ENCODE data around the gene TNFSF8.

TNFSF8 gene

DNA sequence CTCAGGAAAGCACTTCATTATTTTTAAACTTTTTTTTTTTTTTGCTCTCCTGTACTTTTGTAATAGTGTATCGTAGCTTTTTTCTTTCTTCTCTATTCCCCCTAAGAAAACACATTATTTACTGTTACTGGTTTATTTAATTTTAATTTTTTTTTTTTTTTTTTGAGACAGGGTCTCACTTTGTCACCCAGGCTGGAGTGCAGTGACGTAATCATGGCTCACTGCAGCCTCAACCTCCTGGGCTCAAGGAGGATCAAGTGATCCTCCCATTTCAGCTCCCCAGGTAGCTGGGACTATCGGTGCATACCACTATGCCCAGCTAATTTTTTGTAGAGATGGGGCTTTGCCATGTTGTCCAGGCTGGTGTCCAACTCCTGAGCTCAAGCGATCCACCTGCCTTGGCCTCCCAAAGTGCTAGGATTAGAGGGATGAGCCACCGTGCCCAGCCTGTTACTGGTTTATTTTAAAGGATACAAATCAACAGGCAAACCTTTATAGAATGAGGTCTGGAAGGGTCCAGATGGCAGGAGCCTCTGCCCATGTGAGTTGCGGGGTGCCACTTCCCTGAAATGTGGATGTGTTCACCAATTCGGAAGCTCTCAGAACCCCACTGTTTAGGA, 75.5 kb downstream of the TNFSF8 start:
- H3K4me2 ChIP-seq (ENCODE audit: insufficient read depth, low read length): no peak overlapping the region
- H3K4me1 ChIP-seq (ENCODE audit: insufficient read depth, low read length): peaks cover 14% of the 10 kb centered on the region
- H3K4me3 ChIP-seq (ENCODE audit: low read depth in 1 of 2, low read length in 2 of 2): no peak overlapping the region
- TF ChIP-seq, protein P1, sequence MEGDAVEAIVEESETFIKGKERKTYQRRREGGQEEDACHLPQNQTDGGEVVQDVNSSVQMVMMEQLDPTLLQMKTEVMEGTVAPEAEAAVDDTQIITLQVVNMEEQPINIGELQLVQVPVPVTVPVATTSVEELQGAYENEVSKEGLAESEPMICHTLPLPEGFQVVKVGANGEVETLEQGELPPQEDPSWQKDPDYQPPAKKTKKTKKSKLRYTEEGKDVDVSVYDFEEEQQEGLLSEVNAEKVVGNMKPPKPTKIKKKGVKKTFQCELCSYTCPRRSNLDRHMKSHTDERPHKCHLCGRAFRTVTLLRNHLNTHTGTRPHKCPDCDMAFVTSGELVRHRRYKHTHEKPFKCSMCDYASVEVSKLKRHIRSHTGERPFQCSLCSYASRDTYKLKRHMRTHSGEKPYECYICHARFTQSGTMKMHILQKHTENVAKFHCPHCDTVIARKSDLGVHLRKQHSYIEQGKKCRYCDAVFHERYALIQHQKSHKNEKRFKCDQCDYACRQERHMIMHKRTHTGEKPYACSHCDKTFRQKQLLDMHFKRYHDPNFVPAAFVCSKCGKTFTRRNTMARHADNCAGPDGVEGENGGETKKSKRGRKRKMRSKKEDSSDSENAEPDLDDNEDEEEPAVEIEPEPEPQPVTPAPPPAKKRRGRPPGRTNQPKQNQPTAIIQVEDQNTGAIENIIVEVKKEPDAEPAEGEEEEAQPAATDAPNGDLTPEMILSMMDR (IDR thresholded peaks at IDR 0.05; ENCODE audit: borderline replicate concordance, extremely low read depth, low read length, poor library complexity, severe bottlenecking): no peak
- TF ChIP-seq EZH2 (IDR thresholded peaks at IDR 0.05; ENCODE audit: borderline replicate concordance, low read depth, low read length, severe bottlenecking): no peak
- no peak overlapping the region for H3K27ac ChIP-seq (ENCODE audit: low read length)
- no peak overlapping the region for H2AFZ ChIP-seq (ENCODE audit: low read depth, low read length)
- no peaks in the 10 kb centered on the region for H3K27me3 ChIP-seq (ENCODE audit: insufficient read depth, low read length, poor library complexity)
- H3K79me2 ChIP-seq (ENCODE audit: insufficient read depth, low read length): no peaks in the 10 kb centered on the region
- ATAC-seq (ENCODE audit: insufficient read depth, low read depth) (no peak), DNase-seq (no peak)
- no peaks in the 10 kb centered on the region for H4K20me1 ChIP-seq (ENCODE audit: insufficient read depth, low read length)
- no peak overlapping the region for H3K9ac ChIP-seq (ENCODE audit: low read depth, low read length)
- no peaks in the 10 kb centered on the region for H3K36me3 ChIP-seq (ENCODE audit: insufficient read depth, low read length)
- no peaks in the 10 kb centered on the region for H3K9me3 ChIP-seq (ENCODE audit: insufficient read depth, low read length, severe bottlenecking)

DNA sequence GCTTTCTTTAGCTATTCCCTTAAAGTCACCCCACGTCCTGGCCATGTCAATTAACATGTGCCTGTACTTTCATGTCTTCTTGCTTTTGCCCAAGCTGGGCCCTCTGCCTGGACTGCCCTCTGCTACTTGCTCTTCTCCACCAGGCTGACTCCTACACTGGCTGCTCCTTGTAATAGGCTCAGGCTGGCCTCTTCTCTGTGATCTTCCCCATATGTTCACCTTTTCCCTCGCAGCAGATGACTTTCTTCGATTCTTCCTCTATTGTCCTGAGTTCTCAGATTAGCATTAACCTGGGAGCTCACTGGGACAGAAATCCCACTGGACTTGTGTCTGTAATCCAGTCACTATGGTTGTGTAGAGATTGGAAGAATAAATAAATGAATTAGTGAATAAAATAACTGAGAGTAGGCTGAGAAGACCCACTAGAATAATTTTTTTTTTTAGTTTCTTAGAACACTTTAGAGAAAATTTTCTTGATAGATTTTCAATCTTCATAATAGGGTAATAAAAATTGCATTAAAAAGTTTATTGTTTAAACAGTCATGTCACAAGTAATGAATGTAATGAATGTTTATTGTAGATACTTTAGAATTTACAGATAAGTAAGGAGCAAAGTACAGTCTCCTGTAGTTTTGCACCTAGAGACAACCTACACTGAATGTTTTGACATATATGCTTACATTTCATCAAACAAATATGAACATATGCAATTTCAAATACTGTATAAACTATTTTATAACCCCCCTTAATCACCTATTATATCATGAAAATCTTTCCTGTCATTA, 77.1 kb downstream of the TNFSF8 start:
- DNase-seq (no peak), ATAC-seq (ENCODE audit: insufficient read depth, low read depth) (no peak)
- no peak overlapping the region for H2AFZ ChIP-seq (ENCODE audit: low read depth, low read length)
- no peaks in the 10 kb centered on the region for H3K79me2 ChIP-seq (ENCODE audit: insufficient read depth, low read length)
- H3K4me3 ChIP-seq (ENCODE audit: low read depth in 1 of 2, low read length in 2 of 2): no peak overlapping the region
- no peak overlapping the region for H3K9ac ChIP-seq (ENCODE audit: low read depth, low read length)
- TF ChIP-seq, protein P1 (IDR thresholded peaks at IDR 0.05; ENCODE audit: borderline replicate concordance, extremely low read depth, low read length, poor library complexity, severe bottlenecking): no peak
- TF ChIP-seq EZH2 (IDR thresholded peaks at IDR 0.05; ENCODE audit: borderline replicate concordance, low read depth, low read length, severe bottlenecking): no peak
- no peaks in the 10 kb centered on the region for H3K36me3 ChIP-seq (ENCODE audit: insufficient read depth, low read length)
- no peak overlapping the region for H3K27ac ChIP-seq (ENCODE audit: low read length)
- no peaks in the 10 kb centered on the region for H3K27me3 ChIP-seq (ENCODE audit: insufficient read depth, low read length, poor library complexity)
- no peaks in the 10 kb centered on the region for H3K9me3 ChIP-seq (ENCODE audit: insufficient read depth, low read length, severe bottlenecking)
- peaks cover 14% of the 10 kb centered on the region for H3K4me1 ChIP-seq (ENCODE audit: insufficient read depth, low read length)
- H3K4me2 ChIP-seq (ENCODE audit: insufficient read depth, low read length): no peak overlapping the region
- no peaks in the 10 kb centered on the region for H4K20me1 ChIP-seq (ENCODE audit: insufficient read depth, low read length)

DNA sequence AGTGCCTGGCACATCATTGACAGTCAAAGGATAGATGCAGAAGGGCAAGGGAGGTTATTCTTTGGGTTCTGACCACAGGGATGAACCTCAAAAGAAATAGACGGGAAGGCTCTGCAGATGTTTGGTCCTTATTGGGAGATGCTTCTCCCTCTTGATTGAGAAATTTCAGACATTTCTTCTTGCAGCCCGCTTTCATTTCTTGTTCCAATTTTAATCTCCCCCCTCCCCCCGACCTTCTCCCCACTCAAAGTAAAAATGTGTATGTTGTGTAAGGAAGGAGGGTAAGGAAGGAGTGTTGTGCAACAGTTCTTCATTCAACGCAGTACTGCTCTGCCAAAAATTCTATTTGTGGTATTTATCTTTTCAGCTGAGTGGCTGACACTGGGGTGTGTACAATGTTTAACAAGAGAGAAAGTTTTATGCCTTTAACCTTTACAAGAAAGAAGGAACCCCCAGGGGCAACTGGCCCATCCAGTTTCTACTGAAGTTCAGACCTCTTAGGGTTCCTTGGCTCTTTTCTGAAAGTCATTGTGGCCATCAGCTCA, 78.3 kb downstream of the TNFSF8 start:
- Histone ChIP-seq H3K27me3 (ENCODE audit: insufficient read depth, low read length, poor library complexity) (no peaks in the 10 kb centered on the region), H2AFZ (ENCODE audit: low read depth, low read length) (no peak overlapping the region), H3K4me2 (ENCODE audit: insufficient read depth, low read length) (no peak overlapping the region), H3K9me3 (ENCODE audit: insufficient read depth, low read length, severe bottlenecking) (no peaks in the 10 kb centered on the region), H3K27ac (ENCODE audit: low read length) (no peak overlapping the region), H3K9ac (ENCODE audit: low read depth, low read length) (no peak overlapping the region), H3K4me3 (ENCODE audit: low read depth in 1 of 2, low read length in 2 of 2) (no peak overlapping the region), H3K36me3 (ENCODE audit: insufficient read depth, low read length) (no peaks in the 10 kb centered on the region), H3K79me2 (ENCODE audit: insufficient read depth, low read length) (no peaks in the 10 kb centered on the region), H3K4me1 (ENCODE audit: insufficient read depth, low read length) (peaks cover 14% of the 10 kb centered on the region), H4K20me1 (ENCODE audit: insufficient read depth, low read length) (no peaks in the 10 kb centered on the region)
- TF ChIP-seq, protein P1 (IDR thresholded peaks at IDR 0.05; ENCODE audit: borderline replicate concordance, extremely low read depth, low read length, poor library complexity, severe bottlenecking): no peak
- no peak for TF ChIP-seq EZH2 (IDR thresholded peaks at IDR 0.05; ENCODE audit: borderline replicate concordance, low read depth, low read length, severe bottlenecking)
- ATAC-seq (ENCODE audit: insufficient read depth, low read depth): no peak
- DNase-seq: no peak

Measured in DND-41 (cell line).